HEK293T (cell line): Measurements from ENCODE around the gene CHST11.

Experiments used
- BHLHE40 ChIP-seq: fragments of 450-650 bp; IDR thresholded peaks from 2 replicates; pipeline ENCODE4 v1.6.1; 2016; ENCODE audit warnings: mild to moderate bottlenecking, moderate library complexity, borderline replicate concordance
- ELF4 ChIP-seq: fragments of 450-650 bp; IDR thresholded peaks from 2 replicates; pipeline ENCODE4 v1.6.1; 2017; ENCODE audit warnings: antibody characterized with exemption
- FOXA1 ChIP-seq: fragments of 450-650 bp; IDR thresholded peaks from 2 replicates; pipeline ENCODE4 v1.6.1; 2016; ENCODE audit warnings: mild to moderate bottlenecking
- FOXK2 ChIP-seq: fragments of 450-650 bp; IDR thresholded peaks from 2 replicates; pipeline ENCODE4 v1.6.1; 2016; ENCODE audit warnings: mild to moderate bottlenecking
- FOXM1 ChIP-seq: fragments of 450-650 bp; IDR thresholded peaks from 2 replicates; pipeline ENCODE4 v1.6.1; 2017; ENCODE audit warnings: mild to moderate bottlenecking, borderline replicate concordance
- HDGF ChIP-seq: fragments of 450-650 bp; IDR thresholded peaks from 2 replicates; pipeline ENCODE4 v1.6.1; 2017; ENCODE audit warnings: antibody characterized with exemption, borderline replicate concordance
- NFRKB ChIP-seq: fragments of 450-650 bp; IDR thresholded peaks from 2 replicates; pipeline ENCODE4 v1.6.1; 2016; ENCODE audit warnings: mild to moderate bottlenecking, moderate library complexity
- SP1 ChIP-seq: fragments of 450-650 bp; IDR thresholded peaks from 2 replicates; pipeline ENCODE4 v1.6.1; 2017
- SUZ12 ChIP-seq: fragments of 450-650 bp; IDR thresholded peaks from 2 replicates; pipeline ENCODE4 v1.6.1; 2016; ENCODE audit warnings: mild to moderate bottlenecking
- TARDBP ChIP-seq: fragments of 450-650 bp; IDR thresholded peaks from 2 replicates; pipeline ENCODE4 v1.6.1; 2016
- TF ChIP-seq, protein P1 (sequence below): fragments of 450-650 bp; IDR thresholded peaks from 2 replicates; pipeline ENCODE4 v1.6.1; 2016

DNA sequence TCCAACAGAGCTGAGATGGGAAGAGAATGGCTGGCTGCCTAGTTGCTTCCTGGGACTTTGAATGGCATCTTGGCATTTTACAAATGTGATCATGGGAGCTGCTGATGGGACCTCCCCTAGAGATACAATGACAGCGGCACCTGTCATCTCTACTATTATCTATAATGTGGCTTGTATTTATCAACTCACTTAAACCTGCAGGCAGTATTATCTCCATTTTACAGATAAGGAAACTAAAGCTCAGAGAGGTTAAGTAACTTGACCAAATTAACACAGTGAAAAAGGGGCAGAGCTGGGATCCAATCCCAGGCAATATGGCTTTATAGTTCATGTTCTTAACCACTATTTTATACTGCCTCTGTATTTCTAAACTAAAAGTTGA, 111.7 kb downstream of the CHST11 start:
- TF ChIP-seq BHLHE40, result no peak
- TF ChIP-seq FOXK2, result no peak
- no peak for TF ChIP-seq FOXA1
- TF ChIP-seq ELF4, result no peak
- no peak for TF ChIP-seq SP1
- TF ChIP-seq, protein P1, sequence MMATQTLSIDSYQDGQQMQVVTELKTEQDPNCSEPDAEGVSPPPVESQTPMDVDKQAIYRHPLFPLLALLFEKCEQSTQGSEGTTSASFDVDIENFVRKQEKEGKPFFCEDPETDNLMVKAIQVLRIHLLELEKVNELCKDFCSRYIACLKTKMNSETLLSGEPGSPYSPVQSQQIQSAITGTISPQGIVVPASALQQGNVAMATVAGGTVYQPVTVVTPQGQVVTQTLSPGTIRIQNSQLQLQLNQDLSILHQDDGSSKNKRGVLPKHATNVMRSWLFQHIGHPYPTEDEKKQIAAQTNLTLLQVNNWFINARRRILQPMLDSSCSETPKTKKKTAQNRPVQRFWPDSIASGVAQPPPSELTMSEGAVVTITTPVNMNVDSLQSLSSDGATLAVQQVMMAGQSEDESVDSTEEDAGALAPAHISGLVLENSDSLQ, result no peak
- TF ChIP-seq TARDBP, result no peak
- TF ChIP-seq HDGF, result no peak
- TF ChIP-seq FOXM1, result no peak
- no peak for TF ChIP-seq SUZ12
- TF ChIP-seq NFRKB, result no peak
